Left renal pelvis (tissue), 4 donors: ENCODE data around the gene FAM131B. TPM values are rescaled to one million over a fixed set of nuclear protein-coding genes. Genes with fewer than 3 reads are reported as not detected.

Source experiments
- DNase-seq, 4 donors: peaks; one replicate each; pipeline ENCODE4 v3.0.0-alpha.2; 2013; ENCODE audit warnings: low read depth in 4 of 4, low spot score in 3 of 4
- polyA plus RNA-seq, 4 donors: library from polyadenylated mRNA; unstranded; fragments of 120-200 nt; gene quantifications; one replicate each; pipeline ENCODE4 v1.2.1, GENCODE V29; 2013; ENCODE audit not compliant: insufficient read length in 4 of 4

The FAM131B gene
- polyA plus RNA-seq, 4 donors, result 2.3 to 4.9 (median 2.7) TPM

DNA sequence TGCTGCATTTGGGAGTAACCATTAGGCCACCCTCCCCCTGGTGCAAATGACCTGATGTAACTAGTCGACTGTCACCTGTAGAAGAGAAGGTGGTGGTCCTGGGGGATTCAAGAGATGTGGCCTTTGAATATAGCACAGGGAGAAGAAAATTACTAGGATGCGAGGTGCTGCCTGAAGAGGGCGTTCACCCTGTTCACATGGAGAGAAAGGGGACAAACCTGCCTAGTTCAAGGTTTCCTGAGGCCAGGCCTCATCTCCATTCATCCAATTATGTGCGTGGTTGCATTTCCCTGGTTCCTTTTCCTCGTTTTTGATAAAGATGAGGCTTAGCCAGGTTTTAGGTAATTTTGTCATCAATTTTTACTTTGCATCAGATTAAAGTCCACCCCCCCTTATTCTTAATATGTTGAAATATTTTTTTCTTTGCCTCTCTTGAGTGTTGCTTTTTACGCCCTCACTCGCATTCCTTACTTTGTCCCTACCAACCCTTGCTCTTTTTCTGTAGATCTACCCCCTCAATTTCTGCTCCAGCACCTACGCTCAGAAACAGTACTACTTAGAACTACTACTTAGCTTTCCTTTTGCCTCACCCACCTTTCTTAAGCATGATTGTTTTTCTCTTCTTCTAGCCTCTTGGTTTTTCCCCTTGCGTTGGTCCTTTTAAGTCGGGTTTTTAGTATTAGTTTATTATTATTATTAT, 32.9 kb downstream of the FAM131B start:
- DNase-seq, result no peak

DNA sequence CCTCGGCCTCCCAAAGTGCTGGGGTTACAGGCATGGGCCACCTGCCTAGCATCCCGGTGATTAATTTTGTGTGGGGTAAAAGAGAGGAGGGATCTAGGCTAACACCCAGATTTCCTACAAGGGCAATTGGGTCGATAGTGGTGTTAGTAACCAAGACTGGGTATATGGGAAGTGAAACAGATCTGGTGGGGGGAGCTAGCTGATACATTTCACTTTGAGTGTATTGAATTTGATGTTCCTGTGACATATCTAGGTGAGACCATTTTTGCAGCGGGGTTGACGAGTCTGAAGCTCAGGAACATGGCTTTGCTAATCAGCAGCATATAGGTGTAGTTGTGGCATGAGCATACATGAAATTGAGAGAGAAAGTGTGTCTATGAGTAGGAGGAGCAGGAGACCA, 34.6 kb downstream of the FAM131B start:
- no peak for DNase-seq

DNA sequence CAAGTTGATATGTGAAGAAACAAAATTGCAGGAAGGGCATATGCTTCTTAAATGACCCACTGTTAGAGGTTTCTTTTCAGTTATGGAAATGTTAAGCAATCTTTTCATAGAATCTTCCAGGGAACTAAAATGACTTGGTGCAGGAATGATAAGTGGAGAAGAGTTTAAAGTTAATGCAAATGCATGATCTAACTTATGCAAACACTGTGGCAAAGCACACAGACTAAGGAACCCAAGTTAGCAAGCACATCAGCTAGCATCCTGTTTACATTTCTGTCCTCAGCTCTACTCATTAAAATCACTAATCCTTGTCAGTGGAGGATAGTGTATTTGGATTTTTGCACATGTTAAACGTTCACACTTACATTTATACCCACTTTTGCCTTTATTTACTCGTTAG, 37.3 kb downstream of the FAM131B start:
- DNase-seq, result no peak

DNA sequence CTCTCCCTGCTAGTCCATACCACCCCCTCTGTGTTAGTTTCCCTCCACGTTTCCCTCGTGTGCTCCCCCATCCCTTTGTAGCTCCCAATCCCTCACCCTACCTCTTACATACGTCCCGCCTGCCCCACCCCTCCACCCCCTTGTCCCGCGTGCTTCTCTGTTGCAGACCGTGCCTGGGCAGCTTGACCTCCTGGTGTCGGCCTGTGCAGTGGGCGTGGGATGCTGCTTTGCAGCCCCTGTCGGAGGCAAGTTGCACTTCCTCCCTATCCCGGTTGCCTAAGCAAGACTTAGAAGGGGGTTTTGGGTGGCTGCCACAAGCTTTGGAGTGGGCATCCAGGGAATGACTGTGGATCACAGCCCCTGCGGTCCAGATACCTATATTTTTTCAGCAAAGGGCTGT, 38.9 kb downstream of the FAM131B start:
- no peak for DNase-seq

DNA sequence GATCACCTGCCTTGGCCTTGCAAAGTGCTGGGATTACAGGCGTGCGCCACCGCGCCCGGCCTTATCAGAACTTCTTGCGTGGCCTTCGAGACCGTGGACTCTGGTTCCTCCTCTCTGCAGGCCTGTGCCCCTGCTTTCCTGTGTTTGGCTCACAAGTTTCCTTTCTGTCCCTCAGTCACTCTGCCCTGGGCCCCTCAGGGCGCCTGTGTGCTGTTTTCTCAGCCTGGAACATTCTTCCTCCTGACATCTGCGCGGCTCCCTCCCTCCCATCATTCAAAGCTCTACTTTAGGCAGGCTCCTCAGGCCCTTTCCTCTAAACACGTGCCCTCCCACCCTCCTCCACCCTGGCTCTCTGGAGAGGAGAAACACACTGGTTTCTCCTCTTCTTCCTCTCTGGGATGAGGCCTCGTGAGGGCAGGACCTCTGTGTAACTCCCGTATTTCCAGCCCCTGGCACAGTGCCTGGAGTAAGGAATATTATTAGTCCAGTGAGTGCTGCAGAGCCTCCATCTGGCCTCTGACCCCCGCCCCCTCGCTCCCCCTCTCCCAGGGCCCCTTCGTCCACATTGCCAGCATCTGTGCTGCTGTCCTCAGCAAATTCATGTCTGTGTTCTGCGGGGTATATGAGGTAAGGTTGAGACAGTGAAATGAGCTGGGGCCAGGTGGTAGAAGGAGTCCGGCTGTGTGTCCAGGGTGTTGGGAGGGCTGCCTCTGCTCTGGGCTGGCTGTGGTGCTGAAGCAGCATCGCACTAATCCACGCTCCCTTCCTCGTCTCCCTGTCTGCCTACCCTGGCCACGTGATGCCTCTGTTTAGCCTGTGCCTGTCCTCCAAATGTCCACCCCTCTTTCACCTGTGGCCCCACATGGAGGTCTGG, 39.5 kb downstream of the FAM131B start:
- no peak for DNase-seq

DNA sequence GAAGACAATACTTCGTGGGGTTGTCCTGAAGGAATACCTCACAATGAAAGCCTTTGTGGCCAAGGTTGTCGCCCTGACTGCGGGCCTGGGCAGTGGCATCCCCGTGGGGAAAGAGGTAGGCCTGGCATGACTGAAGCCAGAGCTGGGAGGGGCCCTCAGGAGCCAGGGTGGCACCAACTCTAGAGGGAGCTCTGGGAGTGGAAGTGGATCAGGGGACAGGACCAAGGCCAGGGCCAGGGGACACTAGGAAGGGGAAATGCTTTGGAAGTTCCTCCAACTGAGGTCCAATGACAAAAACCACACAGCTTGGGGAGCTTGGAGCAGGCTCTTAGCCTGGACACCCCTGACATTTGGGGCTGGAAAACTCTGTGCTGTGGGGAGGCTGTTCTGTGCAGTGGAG, 40.8 kb downstream of the FAM131B start:
- no peak for DNase-seq

DNA sequence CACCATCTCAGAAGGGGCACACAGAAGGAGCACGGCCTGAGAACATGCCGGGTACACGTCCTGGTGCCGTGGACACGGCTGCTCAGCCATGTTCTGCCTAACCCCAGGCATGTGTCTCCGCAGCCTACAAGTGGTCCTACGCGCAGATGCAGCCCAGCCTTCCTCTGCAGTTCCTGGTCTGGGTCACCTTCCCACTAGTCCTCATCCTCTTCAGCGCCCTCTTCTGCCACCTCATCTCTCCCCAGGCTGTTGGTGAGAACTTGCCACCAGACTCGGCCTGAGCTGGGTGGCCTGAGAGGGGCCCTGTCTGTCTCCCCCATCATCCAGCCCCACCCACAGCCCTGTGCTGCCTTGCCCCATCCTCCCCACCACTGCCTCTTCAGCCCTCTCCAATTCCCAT, 41.3 kb downstream of the FAM131B start:
- DNase-seq, result no peak

DNA sequence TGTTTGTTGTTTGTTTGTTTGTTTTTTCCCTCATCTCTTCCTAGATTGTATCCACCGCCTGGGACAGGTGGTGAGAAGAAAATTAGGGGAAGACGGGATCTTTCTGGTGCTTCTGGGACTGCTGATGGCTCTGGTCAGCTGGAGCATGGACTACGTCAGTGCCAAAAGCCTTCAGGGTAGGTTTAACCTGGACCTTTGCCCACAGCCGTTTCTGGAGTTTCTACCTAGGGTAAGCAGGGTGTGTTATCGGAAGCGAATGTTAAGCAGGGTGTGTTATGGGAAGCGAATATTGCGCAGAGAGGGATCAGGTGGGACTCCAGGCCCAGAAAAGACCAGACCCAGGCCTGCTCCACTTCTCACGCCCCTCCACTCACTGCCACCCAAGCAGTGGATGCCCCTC, 41.9 kb downstream of the FAM131B start:
- no peak for DNase-seq

DNA sequence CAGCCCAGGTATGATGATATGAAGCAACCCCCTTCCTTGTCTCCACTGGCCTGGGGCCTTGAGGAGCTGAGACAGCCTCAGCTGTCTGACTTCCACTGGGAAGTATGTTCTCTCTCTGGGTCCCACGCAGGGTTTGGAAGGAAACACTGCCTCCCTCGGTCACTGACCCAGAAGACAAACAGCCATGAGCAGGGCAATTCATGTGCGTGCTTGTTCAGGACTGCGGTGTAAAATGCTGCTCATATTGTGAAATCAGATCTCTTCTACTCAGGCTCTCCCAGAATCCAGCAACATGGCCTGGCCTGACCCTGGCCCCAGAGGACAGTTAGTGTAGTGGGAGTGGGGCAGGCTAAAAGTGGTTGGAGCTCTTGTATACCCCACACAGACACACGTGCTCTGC, 43.9 kb downstream of the FAM131B start:
- DNase-seq, result no peak

DNA sequence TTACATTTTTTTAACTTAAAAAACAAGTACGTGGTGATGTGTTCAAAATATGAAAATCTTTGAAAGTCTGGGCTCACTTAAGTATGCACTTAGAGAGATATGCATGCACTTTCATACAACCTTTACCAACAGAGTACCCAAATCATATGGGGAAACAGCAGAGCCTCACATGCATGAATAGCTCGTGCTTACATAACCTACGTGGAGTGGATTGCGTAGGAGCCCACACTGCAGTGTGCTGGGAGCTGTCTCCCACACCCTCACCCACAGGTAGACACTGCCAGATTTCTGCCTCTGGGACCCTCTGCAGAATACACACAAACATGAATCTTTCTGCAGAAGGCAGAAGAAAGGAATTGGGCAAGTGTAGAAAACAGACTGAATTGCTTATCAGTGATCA, 46.0 kb downstream of the FAM131B start:
- DNase-seq, result no peak

DNA sequence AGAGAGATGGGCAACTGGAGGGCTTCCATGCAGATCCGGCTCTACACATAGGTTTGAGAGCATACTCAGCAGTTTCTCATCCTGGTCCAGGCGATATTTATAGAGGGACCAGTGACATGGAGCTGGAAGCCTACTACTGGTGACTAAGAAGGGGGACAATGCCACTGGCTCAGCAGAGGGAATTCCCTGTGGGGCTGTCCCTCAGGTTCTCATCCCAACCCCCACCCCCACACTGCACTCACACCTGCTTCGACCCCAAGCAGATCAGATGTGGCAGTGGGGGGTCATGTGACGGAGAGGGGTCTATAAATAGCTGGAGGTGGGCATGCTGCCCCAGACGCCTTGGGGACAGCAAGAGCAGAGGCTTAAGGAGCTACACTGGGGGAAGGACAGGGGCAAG, 46.7 kb downstream of the FAM131B start, which contains the start of gene CLCN1:
Gene CLCN1 (plus strand): TSS at position 336 of the 400 bp plus-strand sequence. CDS start 102 bp downstream, outside the sequence.
- no peak for DNase-seq

DNA sequence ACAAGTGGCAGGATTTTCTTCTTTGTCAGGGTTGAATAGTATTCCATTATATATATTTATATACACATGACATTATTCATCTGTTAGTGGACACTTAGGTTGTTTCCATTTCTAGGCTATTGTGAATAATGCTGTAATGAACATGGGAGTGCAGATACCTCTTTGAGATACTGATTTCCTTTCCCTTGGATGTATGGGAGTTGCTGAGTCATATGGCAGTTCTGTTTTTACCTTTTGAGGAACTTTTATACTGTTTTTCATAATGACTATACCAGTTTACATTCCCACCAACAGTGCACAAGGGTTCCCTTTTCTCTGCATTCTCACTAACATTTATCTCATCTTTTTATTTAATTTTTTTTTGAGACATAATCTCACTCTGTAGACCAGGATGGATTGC, 48.4 kb downstream of the FAM131B start:
- DNase-seq, result no peak

DNA sequence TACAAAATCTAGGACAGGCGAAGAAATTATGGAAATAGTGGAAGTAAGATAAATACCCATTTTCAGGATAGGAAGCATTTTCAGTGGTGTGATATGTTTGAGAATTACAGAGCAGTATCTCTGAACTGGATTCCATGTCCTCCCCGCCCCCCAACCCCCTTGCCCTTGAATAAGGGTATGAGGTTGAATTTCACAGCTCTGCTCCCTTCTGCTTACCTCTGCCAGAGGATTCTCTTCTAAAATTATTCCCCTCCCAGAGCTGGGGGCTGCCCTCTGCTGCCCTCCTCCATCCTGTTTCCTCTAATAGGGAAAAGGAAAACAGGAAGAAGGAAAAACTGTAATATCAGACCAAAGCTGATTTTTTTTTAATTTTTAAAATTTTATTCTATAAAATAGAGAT, 53.9 kb downstream of the FAM131B start:
- DNase-seq, result no peak

DNA sequence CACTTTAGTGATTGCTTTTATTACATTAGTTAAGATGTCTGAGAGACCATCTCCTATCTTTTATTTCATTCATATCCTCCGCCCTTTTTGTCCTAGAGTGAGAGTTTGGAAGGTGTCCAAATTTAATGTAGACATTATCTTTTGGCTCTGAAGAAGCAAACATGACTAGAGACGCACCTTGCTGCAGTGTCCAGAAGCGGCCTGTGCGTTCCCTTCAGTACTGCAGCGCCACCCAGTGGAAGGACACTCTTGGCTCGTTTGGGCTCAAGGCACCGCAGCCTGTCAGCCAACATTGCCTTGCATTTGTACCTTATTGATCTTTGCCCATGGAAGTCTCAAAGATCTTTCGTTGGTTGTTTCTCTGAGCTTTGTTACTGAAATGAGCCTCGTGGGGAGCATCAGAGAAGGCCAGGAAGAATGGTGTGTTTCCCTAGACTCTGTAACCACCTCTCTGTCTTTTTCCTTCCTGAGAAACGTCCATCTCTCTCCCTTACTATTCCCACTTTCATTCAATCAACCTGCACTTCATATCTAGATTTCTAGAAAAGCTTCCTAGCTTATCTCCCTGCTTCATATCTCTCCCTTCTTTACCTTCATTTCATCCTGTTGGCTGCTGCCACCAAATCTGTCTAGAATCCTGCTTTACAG, 57.0 kb downstream of the FAM131B start:
- no peak for DNase-seq

DNA sequence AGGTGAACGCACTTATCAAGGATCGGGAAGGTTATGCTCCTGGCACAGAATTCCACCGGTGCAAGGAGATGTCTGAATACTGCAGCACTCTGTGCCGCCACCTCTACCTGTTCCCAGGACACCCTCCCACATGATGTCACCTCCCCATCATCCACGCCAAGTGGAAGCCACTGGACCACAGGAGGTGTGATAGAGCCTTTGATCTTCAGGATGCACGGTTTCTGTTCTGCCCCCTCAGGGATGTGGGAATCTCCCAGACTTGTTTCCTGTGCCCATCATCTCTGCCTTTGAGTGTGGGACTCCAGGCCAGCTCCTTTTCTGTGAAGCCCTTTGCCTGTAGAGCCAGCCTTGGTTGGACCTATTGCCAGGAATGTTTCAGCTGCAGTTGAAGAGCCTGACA, 57.6 kb downstream of the FAM131B start:
- no peak for DNase-seq

DNA sequence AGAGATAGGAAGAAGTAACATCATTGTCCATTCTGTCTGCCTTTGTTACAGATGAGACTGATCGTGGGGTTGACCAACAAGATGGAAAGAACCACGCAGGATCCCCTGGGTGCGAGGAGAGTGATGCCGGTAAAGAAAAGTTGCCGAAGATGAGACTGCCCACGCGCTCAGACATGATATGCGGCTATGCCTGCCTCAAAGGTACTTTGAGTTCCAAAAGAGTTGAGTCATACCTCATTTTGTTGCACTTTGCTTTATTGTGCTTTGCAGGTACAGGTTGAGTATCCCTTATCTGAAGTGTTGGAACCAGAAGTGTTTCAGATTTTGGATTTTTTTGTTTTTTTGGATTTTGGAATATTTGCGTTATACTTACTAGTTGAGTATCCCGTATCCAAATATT, 58.8 kb downstream of the FAM131B start:
- DNase-seq, result no peak

Other genes starting within 250 kb of the FAM131B start
- not detected for gene PIP, start 230.6 kb downstream of the FAM131B start, polyA plus RNA-seq
- gene TAS2R39, start 179.3 kb downstream of the FAM131B start, polyA plus RNA-seq, result not detected
- not detected for gene TAS2R40, start 140.7 kb downstream of the FAM131B start, polyA plus RNA-seq
- 100 to 1,000 TPM in 3 of 4 donors, 10 to 100 TPM in 1; 86.8 to 227 (median 188) TPM for gene GSTK1, start 99.3 kb downstream of the FAM131B start, polyA plus RNA-seq
- gene TMEM139, start 77.8 kb downstream of the FAM131B start, polyA plus RNA-seq, result 10 to 100 TPM in 3 of 4 donors, 1 to 10 TPM in 1; 2.7 to 72.7 (median 52.7) TPM
- gene CASP2, start 74.4 kb downstream of the FAM131B start, polyA plus RNA-seq, result 10 to 100 TPM; 38.5 to 60.1 (median 56.2) TPM
- under 1 TPM; 0.10 to 0.24 (median 0.12) TPM for gene CLCN1, start 46.6 kb downstream of the FAM131B start, polyA plus RNA-seq
- 100 to 1,000 TPM in 2 of 4 donors, 10 to 100 TPM in 2; 80.4 to 137 (median 93.0) TPM for gene ZYX, start 18.6 kb upstream of the FAM131B start, polyA plus RNA-seq
- gene EPHA1, start 46.1 kb upstream of the FAM131B start, polyA plus RNA-seq, result 10 to 100 TPM in 3 of 4 donors, 1 to 10 TPM in 1; 4.1 to 23.5 (median 18.4) TPM
- gene TAS2R60, start 80.7 kb upstream of the FAM131B start, polyA plus RNA-seq, result not detected
- gene TAS2R41, start 115.2 kb upstream of the FAM131B start, polyA plus RNA-seq, result not detected
- 1 to 10 TPM in 1 of 4 donors, under 1 TPM in 3; 0.07 to 2.3 (median 0.33) TPM for gene CTAGE15, start 209.1 kb upstream of the FAM131B start, polyA plus RNA-seq